ENCODE measurements around the gene AGRP.
"Not testable (repeated sequence)": the region's sequence is repeated elsewhere in the genome, so short reads cannot be mapped to it uniquely, and the experiment has no call there.

The AGRP gene, protein sequence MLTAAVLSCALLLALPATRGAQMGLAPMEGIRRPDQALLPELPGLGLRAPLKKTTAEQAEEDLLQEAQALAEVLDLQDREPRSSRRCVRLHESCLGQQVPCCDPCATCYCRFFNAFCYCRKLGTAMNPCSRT
- total RNA-seq = 0.34 to 3.3 (median 1.7) reads per million in 18 experiments

DNA sequence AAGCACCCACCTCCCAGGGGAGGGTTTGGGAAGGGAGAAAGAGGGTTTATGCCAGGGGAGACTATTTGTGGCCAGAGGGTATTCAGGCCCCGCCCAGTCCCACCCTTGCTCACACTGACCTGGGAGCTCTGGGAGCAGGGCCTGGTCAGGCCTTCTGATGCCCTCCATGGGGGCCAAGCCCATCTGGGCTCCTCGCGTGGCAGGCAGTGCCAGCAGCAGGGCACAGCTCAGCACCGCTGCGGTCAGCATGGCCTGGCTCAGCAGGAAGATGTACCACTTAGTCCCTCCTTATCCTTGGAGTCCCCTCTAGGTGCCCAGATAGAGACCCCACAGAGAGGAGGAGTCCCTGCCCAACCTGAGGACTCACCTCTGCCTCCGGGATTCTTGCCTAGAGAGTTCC lies at the start of gene AGRP:
TSS of gene AGRP (minus strand) at position 398 of the 400 bp plus-strand sequence. CDS start at position 249, 149 bp downstream.
- no peak for DNase-seq

DNA sequence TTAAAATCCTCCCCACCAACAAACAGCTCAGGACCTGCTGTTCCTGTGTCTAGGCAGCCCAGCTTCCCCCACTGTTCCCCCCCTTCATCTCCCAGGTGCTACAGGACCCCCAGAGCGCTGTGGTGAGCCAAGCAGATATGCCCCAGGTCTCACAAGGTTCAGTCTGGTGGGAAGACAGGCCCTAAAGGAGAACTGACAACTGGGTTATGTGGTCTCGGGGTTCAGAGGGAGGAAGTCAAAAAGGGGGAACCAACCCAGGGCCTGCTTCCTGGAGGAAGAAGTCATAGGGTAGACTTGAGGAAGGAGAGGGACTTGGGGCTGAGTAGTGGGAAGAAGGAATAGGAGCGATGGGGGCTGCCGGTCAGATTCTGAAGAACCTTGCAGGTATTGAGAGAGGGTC lies 47.9 kb upstream of the AGRP start:
- peak; percentile 89 to 91 for DNase-seq

DNA sequence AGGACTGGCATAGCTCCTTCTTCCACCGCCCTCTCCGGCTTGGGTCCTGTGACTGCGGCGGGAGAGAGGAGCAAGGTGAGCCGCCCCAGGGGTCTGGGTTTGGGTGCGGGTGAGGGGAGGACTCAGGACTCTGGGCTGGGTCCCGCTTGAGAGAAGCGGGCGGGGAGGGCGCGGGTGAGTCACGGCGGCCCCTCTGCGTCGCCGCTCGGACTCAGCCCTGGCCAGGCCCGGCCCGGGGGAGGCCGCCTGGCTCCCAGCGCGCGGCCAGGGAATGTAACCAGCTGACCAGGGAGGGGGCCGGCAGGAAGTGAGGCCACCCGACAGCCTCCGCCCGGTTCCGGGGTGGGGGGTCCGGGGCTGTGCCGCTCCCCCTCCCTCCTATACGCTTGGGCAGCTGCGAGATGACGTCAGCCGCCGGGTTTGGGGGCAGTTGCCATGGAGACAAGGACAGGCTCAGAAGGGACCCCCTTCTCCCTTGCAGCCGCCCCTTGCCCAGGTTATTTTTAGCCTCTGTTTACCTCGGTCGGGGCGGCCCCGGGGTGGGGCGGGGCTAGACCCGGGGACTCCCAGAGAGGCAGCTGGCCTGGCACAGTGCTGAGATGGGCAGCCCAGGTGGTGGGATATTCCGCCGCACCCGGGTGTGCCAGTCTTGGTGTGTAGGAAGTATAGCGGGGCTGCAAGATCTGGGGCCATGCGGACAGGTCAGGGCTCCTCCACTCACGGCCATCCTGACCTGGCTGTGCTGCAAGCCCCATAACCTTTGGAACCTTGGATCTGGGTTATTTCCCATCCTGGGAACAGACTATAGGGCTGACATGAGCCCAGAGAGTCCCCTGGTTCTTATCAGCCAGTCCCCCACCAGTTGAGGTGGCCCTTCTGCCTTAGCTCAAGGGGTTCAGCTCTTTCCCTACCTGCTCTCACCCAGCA lies 46.9 kb upstream of the AGRP start:
- DNase-seq = peak; percentile 75 to 84

DNA sequence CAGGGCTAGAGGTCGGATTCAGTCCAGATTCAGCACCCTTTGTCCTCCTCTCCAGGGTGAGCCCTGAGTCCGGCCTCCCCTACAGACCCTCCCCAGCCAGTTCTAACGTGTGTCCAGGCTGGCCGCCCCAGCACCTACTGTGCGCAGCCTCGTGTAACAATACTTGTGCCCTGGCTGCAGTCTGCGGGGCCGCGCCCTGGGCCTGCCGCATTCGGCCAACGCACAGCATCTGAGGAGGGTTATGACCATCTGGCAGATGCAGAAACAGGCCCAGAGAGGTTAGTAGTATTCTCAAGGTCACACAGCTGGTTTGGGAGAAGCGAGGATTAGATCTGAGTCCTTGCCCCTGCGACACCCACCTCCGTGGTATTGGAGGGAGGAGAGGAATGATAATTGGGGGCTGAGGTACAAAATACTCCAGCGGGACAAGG lies 46.2 kb upstream of the AGRP start:
- DNase-seq = peak in 1 of 2 donors; percentile 19

DNA sequence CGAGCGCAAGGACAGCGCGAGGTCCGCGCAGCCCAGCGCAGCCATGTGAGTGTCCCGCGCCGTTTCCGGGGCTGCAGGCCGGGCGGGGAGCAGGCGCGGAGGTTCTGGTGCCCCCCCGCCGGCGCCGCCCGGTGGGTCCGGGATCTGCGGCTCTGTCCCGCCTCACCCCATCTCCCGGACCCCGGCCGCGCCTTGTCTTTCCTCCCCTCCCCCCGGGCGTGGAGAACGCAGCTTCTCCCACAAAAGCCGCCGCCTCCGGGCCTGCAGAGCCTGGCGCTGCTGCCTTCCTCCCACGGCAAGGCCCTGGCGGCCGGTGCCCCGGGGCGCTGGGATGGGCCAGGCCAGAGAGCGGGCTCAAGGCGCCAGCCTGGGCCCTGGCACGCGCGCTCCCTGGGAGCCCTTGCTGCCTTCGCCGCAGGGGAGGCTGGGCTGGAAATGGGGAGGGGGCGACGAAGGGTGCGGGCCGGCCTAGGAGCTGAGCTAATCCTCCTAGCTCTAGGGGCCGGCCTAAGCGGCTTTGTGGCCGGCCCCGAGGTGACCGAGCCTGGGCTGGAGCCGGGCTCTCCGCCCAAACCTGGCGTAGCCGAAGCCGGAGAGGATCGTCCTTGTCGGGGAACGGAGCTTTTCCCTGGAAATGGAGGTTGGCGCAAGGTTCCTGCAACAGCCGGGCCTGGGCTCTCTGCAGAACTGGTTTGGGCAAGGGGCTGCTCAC lies 45.7 kb upstream of the AGRP start:
- peak in 1 of 2 donors; percentile 50 for DNase-seq

DNA sequence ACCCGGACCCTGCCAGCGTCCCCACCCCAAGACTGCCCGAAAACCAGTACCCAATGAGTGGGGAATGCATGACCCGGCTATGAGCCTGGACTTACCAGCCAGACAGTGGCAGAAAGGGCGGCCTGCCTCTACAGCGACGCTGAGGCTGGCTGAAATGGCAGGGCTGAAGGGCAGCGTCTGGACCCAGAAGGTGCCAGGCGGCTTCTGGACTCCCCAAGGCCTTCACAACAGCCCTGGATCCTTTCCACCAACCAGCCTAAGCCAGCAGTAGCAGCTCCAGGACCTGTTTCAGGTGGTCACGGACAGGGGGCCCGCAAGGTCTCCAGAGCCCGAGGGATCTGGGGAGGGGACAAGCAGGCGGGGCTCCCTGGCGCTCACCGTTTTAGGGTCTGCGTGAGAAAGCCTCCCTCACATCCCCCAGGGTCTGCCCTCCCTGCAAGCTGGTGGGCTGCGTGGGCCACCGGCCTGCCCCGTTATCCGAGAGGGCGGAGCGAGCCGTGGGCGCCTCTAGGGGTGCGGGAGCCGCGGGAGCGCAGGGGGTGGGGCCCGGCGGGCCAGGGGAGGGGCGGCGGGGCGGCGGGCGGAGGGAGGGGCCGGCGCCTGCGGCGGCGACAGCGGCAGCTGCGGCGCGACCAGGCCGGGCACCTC lies 45.0 kb upstream of the AGRP start, which contains the start of gene RIPOR1:
TSS of gene RIPOR1 (plus strand) at position 608 of the 648 bp plus-strand sequence. CDS start 9,618 bp downstream, outside the sequence.
- DNase-seq = peak; percentile 20 to 68

DNA sequence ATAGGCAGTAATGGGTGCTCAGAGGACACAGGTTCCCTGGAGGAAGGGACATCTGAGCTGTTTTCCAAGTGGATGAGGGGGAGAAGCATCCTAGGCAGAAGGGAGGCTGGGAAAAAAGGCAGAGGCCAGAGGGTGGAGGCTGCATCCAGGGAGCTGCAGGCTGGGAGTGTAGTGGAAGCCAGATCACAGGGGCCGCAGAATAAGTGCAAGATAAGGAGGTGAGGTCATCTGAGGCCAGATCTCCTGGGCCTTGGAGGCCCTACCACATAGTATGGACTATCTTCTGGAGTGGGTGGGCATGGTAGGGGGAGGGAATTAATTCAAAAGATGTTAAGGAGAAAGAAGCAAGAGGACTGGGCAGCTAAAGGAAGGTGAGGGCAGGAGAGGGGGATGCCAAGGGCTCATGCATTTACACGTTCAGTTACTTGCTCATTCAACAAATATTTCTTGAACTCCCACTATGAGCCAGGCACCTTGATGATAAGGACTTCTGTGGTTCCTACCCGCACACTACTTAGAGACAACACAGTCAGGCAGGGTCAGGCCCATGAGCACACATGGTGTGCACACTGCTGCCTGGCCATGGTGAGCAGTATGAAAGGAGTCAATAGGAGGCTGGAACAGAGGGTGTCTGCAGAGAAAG lies 42.9 kb upstream of the AGRP start:
- DNase-seq = no peak

DNA sequence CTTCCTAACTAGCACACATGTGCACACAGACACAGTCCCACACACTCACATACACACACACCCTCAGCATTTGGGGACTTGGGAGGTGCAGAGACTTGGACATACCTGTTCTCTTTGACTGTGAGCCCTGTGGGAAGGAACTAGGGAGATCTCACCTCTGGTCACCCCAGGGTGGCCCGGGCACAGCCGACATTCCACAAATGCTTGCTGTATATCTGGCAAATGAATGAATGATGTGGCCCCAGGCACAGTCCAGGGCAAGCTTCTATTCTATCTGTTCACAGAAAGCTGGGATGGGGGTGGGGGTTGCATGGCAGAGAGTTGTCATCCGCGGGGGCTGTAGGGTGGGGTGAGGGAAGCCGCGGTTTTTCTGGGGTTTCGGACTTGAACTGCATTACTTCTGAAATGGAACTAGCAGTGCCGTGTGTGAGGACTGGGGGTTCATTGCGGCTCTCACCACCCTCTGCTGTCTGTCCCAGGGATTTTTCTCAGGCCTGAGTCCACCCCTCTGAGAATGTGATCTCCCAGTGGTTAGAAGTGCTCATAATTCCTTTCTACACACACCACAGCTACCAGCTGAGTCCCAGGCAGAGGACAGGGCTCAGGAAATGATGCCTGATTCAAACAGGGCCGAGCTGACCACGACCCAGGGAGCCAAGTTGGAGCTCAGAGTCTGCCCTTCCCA lies 42.0 kb upstream of the AGRP start:
- peak; percentile 20 to 34 for DNase-seq

DNA sequence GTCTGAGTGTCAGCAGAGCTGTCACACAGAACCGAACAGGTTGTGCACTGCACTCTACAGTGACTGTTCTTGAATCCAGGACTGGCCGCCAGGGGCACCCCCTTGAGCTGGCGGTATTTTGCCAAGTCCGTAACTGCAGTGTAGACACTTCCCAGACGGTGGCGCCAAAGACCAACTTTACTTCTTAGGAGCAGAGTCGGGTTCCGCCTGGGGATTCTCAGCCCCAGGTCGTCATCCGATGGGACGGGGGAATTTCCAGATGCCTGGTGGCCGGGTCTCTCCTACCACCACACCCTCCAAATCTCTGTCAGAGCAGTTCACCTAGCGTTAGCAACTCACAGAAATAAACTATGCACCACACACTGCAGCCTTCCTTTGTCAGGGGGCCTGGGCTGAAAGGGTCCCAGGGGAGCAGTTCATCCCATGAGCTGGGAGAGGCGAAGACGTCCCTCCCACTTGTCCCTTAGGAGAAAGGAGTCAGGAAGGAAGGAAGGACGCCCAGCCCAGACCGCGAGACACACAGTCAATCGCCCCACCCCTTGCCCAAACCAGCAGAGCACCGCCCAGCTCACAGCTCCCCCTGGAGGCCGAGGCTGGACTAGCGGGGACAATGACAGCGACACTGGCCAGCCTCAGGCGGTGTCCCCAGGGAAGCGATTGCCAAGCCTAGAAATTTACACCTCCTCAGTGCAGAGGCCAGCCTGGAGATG lies 37.9 kb upstream of the AGRP start:
- DNase-seq = peak; percentile 99

DNA sequence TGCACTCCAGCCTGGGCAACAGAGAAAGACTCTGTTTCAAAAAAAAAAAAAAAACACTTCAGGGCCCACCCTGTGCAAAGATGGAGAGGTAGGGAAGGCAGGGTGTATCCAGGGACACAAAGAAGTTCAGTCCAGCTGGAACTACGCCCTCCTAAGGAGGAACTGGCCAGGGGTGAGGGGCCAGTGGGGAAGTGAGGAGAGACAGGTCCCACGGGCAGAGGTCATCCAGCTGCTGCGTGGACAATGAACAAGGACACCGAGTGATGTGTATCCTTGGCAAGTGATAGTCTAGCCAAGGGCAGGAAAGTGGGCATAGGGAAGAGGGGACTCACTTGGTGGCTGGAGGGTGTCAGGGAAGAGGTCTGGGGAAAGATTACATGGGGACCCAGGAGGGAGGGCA lies 35.9 kb upstream of the AGRP start:
- DNase-seq = peak; percentile 23 to 37

DNA sequence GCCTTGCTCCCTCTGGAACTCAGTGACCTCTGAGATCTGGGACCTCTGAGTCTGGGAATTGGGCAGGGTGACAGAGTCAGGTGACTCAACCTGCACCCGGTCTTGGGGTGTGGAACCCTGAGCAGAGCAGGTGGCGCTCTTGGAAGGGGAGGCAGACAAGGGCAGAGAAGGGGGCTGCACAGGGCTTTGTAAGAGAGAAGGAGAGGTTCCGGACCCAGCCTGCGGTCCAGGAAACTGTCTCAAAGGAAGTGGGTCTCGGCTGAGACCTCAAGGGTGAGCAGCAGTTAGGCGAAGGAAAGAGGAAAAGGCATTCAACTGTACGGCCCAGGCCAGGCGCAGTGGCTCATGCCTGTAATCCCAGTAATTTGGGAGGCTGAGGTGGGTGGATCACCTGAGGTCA lies 35.3 kb upstream of the AGRP start:
- no peak for DNase-seq

DNA sequence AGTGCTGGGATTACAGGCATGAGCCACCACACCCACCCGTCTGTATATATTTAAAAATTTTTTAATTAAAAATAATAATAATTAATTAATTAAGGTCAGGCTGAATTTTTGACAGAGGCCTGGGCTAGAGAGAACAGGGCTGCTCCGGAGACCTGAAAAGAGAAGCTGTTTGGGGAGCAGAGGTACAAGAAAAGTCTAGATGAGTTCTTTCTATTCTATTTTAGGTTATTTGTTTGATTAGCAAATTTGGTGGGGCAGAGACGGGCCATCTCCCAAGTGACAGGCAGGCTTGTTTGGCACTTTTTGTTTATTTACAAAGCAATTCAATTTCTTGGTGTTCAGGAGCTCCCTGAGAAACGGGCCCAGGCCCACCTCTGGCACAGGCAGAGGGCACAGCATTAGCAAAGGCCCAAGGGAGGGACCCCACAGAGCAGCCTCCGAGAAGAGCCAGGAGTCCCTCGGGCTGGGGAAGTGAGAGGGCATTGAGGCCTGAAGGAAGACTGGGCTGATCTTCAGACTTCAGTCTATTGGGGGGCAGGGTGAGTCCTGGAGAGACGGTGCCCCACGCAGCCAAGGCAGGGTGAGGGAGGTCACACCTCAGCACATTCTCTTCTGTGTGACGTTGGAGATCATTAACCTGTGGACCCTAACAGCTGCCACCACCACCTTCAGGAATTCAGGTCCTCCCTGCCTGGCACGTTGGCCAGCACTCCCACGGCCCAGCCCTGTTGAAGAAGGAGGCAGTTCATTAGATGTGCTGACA lies 34.5 kb upstream of the AGRP start:
- no peak for DNase-seq

DNA sequence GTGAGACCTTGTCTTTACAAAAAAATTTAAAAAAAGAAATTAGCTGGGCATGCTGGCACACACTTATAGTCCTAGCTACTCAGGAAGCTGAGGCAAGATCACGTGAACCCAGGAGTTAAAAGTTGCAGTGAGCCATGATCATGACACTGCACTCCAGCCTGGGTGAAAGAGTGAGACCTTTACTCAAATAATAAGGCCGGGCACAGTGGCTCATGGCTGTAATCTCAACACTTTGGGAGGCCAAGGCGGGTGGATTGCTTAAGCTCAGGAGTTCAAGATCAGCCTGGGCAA lies 33.8 kb upstream of the AGRP start:
- peak in 1 of 2 donors; percentile 42 for DNase-seq

DNA sequence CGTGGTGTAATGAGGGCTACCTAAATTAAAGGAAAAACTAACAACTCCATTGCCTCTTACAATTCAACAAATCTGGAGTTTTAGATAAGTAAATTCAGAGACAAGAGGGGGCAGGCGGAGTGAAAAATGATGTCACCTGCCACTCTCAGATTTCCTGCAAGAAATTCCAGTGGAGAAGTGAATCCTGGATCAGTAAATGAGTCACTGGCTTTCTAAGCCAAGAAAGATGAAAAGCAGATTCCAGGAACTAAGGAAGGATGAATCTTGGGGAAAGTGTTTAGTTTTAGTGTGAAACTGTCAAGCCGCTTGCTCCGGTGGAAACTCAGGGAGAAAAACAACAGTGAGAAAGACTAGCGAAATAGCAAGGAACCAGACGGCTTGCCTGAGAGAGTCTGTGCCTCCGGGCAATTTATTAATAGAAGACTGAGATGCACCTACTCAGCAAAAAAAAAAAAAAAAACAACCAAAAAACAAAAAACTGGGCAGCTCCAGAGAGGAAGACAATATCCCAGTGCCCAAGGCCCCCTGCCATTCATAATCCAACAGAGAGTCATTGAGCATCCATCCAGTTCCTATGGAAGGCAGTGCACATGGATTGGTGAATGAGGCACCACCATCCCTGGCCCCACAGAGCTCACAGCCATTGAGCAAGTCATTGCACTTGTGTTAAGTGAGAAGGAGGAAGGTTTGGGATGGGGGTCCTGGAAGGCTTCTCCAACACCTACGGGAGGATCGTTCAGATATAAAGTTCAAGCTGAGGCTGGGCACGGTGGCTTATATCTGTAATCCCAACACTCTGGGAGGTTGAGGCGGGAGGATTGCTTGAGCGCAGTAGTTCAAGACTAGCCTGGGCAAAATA lies 33.2 kb upstream of the AGRP start:
- no peak for DNase-seq

DNA sequence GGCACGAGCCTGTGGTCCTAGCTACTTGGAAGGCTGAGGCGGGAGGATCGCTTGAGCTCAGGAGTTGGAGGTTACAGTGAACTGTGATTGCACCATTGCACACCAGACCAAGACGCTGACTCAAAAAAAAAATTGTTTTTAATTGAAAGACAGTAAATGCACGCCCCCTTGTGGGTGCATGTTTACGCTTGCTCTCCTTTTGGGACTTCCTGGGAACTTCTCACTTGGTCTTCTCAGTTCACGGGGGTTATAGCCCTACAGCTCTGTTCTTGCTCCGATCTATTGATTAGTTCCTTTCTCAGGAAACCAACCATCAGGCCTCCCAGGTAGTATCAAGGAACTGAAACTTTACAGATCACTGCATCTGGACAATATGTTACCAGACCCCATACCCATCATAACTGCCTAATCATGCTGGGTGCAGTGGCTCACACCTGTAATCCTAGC lies 31.1 kb upstream of the AGRP start:
- DNase-seq = peak; percentile 94 to 97

DNA sequence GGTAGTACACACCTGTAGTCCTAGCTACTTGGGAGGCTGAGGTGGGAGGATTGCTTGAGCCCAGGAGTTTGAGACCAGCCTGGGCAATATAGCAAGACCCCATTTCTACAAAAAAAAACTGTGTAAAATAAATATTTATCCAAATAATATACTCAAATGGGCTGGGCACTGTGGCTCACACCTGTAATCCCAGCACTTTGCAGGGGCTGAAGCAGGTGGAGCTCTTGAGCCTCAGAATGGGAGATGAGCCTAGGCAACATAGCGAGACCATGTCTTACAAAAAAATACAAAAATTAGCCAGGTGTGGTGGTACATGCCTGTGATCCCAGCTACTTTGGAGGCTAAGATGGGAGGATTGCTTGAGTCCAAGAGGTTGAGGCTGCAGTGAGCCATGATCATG lies 30.5 kb upstream of the AGRP start:
- DNase-seq = not testable (repeated sequence)

DNA sequence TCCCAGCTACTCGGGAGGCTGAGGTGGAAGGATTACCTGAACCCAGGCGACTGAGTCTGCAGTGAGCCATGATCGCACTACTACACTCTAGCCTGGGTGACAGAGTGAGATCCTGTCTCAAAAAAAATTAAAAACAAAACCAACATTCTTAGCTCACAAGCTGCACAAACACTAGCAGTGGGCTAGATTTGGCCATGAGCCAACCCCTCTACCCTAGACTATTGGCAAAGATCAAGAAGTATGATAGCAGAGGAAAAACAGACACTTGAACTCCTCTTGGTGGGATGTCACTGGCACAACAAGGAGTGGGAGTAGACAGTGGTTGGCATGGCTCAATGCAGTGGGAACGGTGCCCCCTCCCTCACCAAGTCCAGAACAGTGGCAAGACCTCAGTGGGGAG lies 25.7 kb upstream of the AGRP start:
- peak in 1 of 2 donors; percentile 42 for DNase-seq

DNA sequence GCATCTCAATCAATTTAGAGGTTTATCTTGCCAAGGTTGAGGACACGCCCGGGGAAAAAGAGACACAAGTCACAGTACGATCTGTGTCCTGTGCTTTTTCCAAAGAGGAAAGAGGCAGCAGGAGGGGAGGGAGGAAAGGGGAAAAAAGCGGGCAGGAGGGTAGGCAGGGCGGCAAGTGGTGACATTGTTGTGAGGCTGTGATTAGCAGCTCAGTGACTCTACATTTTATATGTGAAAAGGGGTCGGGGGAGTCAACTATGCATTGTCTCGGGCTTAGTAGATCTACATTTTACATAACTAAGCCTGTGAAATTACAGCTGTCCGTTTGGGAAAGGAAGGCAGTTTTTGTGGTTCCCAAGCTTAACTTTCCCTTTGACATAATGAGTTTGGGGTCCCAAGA lies 23.1 kb upstream of the AGRP start:
- no peak for DNase-seq

Measured in inflammatory macrophage (primary cell).